Measurements from ENCODE around the gene PLPP2. TPM values are rescaled to one million over a fixed set of nuclear protein-coding genes. Genes with fewer than 3 reads are reported as not detected.

The PLPP2 gene
- total RNA-seq, 1 donor from 2014 or later: 1.9 TPM

- DNase-seq (ENCODE audit: extremely low spot score, unreplicated experiment): no peak
- H3K4me3 Mint-ChIP-seq (ENCODE audit: unreplicated experiment): no peak overlapping the region
These were observed 23.0 kb upstream of the PLPP2 start for GRCh38 chr19:313988-314815.

GRCh38 chr19:313169-313987, 22.2 kb upstream of the PLPP2 start:
- H3K27ac Mint-ChIP-seq (ENCODE audit: unreplicated experiment): no peak overlapping the region
- no peak for DNase-seq (ENCODE audit: extremely low spot score, unreplicated experiment)
- H3K27me3 Mint-ChIP-seq (ENCODE audit: unreplicated experiment): no peaks in the 10 kb centered on the region
- H3K4me1 Mint-ChIP-seq (ENCODE audit: unreplicated experiment): no peaks in the 10 kb centered on the region
- H3K9me3 Mint-ChIP-seq (ENCODE audit: unreplicated experiment): peaks cover 7% of the 10 kb centered on the region
- H3K36me3 Mint-ChIP-seq (ENCODE audit: unreplicated experiment): peaks cover 37% of the 10 kb centered on the region
- TF ChIP-seq CTCF (IDR thresholded peaks at IDR 0.05): no peak
- H3K4me3 Mint-ChIP-seq (ENCODE audit: unreplicated experiment): no peak overlapping the region

More at GRCh38 chr19:313988-314815, 23.0 kb upstream of the PLPP2 start:
- Mint-ChIP-seq H3K27ac (ENCODE audit: unreplicated experiment) (no peak overlapping the region), H3K4me1 (ENCODE audit: unreplicated experiment) (no peaks in the 10 kb centered on the region), H3K36me3 (ENCODE audit: unreplicated experiment) (peaks cover 37% of the 10 kb centered on the region), H3K27me3 (ENCODE audit: unreplicated experiment) (no peaks in the 10 kb centered on the region), H3K9me3 (ENCODE audit: unreplicated experiment) (peaks cover 7% of the 10 kb centered on the region)
- no peak for TF ChIP-seq CTCF (IDR thresholded peaks at IDR 0.05)

GRCh38 chr19:311813-312261, 20.6 kb upstream of the PLPP2 start:
- peaks cover 30% of the 10 kb centered on the region for H3K36me3 Mint-ChIP-seq (ENCODE audit: unreplicated experiment)
- DNase-seq (ENCODE audit: extremely low spot score, unreplicated experiment): no peak
- no peaks in the 10 kb centered on the region for H3K4me1 Mint-ChIP-seq (ENCODE audit: unreplicated experiment)
- H3K27ac Mint-ChIP-seq (ENCODE audit: unreplicated experiment): no peak overlapping the region
- TF ChIP-seq CTCF (IDR thresholded peaks at IDR 0.05): no peak
- H3K9me3 Mint-ChIP-seq (ENCODE audit: unreplicated experiment): peaks cover 7% of the 10 kb centered on the region
- no peaks in the 10 kb centered on the region for H3K27me3 Mint-ChIP-seq (ENCODE audit: unreplicated experiment)
- H3K4me3 Mint-ChIP-seq (ENCODE audit: unreplicated experiment): no peak overlapping the region

- TF ChIP-seq CTCF (IDR thresholded peaks at IDR 0.05): no peak
- Mint-ChIP-seq H3K36me3 (ENCODE audit: unreplicated experiment) (peaks cover 29% of the 10 kb centered on the region), H3K9me3 (ENCODE audit: unreplicated experiment) (peaks cover 6% of the 10 kb centered on the region), H3K27me3 (ENCODE audit: unreplicated experiment) (no peaks in the 10 kb centered on the region), H3K4me1 (ENCODE audit: unreplicated experiment) (no peaks in the 10 kb centered on the region), H3K4me3 (ENCODE audit: unreplicated experiment) (no peak overlapping the region), H3K27ac (ENCODE audit: unreplicated experiment) (no peak overlapping the region)
- no peak for DNase-seq (ENCODE audit: extremely low spot score, unreplicated experiment)
These were observed 19.7 kb upstream of the PLPP2 start for GRCh38 chr19:310781-311496.

Data from osteocyte (in vitro differentiated cells).